Stimulated activated naive CD8-positive, alpha-beta T cell treated with anti-CD3 and anti-CD28 coated beads, Interleukin-15, amount 100 ng/mL, for 72 hours (primary cell): Measurements from ENCODE around the gene PPP3CB.
"Not testable (repeated sequence)": the region's sequence is repeated elsewhere in the genome, so short reads cannot be mapped to it uniquely, and the experiment has no call there.

Experiments
- ATAC-seq: fragments of 150-1000 bp; cut with Tn5 transposase; 2 replicates; pipeline ENCODE4 v1.10.0; 2021; ENCODE audit warnings: mild to moderate bottlenecking, moderate library complexity
- DNase-seq, 2 donors: peaks; one replicate each; pipeline ENCODE4 v3.0.0; 2021 to 2022
- H3K27ac Mint-ChIP-seq, 2 donors: one replicate each; pipeline ENCODE4 v1.8.0; 2022; ENCODE audit warnings: mild to moderate bottlenecking in 2 of 2, mixed read lengths in 2 of 2, moderate library complexity in 2 of 2
- H3K27me3 Mint-ChIP-seq: one replicate; pipeline ENCODE4 v1.8.0; 2022; ENCODE audit warnings: mixed read lengths
- H3K4me1 Mint-ChIP-seq: one replicate; pipeline ENCODE4 v1.8.0; 2022; ENCODE audit warnings: mild to moderate bottlenecking, mixed read lengths
- H3K4me3 Mint-ChIP-seq, 2 donors: one replicate each; pipeline ENCODE4 v1.8.0; 2022; ENCODE audit warnings: mild to moderate bottlenecking in 2 of 2, mixed read lengths in 2 of 2, moderate library complexity in 1 of 2
- H3K9me3 Mint-ChIP-seq, 2 donors: one replicate each; pipeline ENCODE4 v1.8.0; 2022; ENCODE audit warnings: mixed read lengths in 2 of 2

PPP3CB gene

DNA sequence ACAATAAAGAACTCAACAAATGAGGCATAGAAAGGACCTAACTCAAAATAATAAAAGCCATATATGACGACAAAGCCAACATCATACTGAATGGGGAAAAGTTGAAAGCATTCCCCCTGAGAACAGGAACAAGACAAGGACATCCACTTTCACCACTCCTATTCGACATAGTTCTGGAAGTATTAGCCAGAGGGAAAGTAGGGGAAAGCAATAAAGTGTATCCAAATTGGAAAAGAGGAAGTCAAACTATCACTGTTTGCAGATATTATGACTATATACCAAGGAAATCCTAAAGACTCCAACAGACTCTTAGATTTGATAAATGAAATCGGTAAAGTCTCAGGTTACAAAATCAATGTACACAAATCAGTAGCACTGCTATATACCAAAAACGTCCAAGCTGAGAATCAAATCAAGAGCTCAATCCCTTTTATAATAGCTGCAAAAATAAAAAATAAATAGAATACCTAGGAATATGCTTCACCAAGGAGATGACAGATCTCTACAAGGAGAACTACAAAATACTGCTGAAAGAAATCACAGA is 86.8 kb downstream of the PPP3CB start:
- peaks cover 41% of the 10 kb centered on the region for H3K4me1 Mint-ChIP-seq
- H3K9me3 Mint-ChIP-seq = no peaks in the 10 kb centered on the region
- H3K27me3 Mint-ChIP-seq = no peaks in the 10 kb centered on the region
- ATAC-seq = no peak
- DNase-seq = no peak
- H3K27ac Mint-ChIP-seq = no peak overlapping the region
- H3K4me3 Mint-ChIP-seq = peak overlapping the region in 1 of 2 donors; percentile 9

DNA sequence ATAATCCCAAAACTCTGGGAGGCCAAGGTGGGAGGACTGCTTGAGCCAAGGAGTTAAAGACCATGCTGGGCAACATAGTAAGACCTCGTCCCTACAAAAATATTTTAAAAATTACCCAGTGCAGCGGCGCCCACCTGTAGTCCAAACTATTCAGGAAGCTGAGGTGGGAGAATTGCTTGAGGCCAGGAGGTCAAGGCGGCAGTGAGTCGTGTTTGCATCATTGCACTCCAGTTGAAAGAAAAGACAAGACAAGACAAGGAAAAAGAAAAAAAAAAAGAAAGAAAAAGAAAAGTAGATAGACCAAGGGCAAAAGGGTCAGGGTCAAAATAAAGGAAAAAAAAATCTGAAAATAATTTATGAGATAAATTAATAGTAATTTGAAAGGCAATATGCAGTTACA is 87.8 kb downstream of the PPP3CB start:
- H3K4me1 Mint-ChIP-seq = peaks cover 49% of the 10 kb centered on the region

DNA sequence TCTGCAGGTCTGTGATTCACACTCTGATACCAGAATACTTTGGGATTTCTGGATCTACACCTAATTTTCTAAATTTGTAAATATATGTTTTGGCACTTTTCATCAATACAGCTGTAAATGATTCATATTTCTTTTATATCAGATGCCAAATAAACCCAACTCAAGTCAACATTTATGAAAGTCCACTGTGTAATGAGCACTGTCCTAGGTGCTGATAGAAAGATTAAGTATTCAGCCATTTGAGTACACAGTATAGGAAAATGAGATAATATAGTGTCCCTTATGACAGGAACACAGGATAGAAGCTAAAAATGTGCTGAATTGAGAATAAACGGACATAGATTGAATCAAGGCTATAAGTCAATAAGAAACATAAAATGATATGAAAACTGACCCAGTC is 88.3 kb downstream of the PPP3CB start:
- Mint-ChIP-seq H3K4me1 (peaks cover 55% of the 10 kb centered on the region), H3K4me3 (no peak overlapping the region), H3K27ac (no peak overlapping the region), H3K27me3 (no peaks in the 10 kb centered on the region), H3K9me3 (no peaks in the 10 kb centered on the region)
- DNase-seq = no peak
- no peak for ATAC-seq

More for the DNA sequence above, 87.8 kb downstream of the PPP3CB start:
- Mint-ChIP-seq H3K27ac (no peak overlapping the region), H3K9me3 (no peaks in the 10 kb centered on the region), H3K27me3 (no peaks in the 10 kb centered on the region), H3K4me3 (no peak overlapping the region)
- no peak for DNase-seq
- ATAC-seq = no peak

DNA sequence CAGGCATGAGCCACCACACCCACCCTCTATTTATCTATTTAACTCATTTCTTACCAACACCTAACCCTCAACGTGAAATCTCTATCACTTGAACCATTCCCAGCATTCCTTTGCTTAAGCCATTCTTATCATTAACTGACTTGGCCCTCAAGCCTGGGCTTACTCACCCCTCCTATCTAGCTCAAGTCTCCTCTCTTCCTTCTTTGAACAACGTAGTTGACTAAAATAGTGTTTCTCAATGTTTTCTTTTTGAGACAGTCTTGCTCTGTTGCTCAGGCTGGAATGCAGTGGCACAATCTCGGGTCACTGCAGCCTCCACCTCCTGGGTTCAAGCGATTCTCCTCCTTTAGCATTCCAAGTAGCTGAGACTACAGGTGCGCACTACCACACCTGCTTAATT is 89.0 kb downstream of the PPP3CB start:
- H3K9me3 Mint-ChIP-seq = no peaks in the 10 kb centered on the region
- DNase-seq (no peak), ATAC-seq (no peak)
- no peaks in the 10 kb centered on the region for H3K27me3 Mint-ChIP-seq
- H3K4me3 Mint-ChIP-seq = no peak overlapping the region
- peak overlapping the region in 1 of 2 donors; percentile 14 for H3K27ac Mint-ChIP-seq
- peaks cover 56% of the 10 kb centered on the region for H3K4me1 Mint-ChIP-seq

DNA sequence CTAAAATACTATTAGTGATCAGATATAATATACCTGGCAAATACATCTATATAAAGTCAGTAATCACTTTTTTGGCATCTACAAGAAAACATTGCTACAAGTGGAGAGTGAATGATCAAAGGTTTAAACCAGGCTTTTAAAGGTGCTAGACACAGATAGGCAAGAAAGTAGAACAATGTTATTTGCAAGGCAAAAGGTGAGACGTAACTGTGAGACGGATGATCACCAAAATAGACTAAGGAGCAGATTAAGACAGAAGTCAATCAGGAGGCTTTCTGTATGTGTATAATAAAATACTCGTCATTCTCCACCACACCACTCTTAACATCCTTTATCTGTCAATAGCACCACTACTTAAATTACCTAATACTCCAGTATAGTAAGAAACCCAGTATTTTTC is 90.3 kb downstream of the PPP3CB start:
- peaks cover 57% of the 10 kb centered on the region for H3K4me1 Mint-ChIP-seq
- H3K4me3 Mint-ChIP-seq = no peak overlapping the region
- H3K27ac Mint-ChIP-seq = no peak overlapping the region
- no peaks in the 10 kb centered on the region for H3K27me3 Mint-ChIP-seq
- ATAC-seq (no peak), DNase-seq (no peak)
- H3K9me3 Mint-ChIP-seq = no peaks in the 10 kb centered on the region

DNA sequence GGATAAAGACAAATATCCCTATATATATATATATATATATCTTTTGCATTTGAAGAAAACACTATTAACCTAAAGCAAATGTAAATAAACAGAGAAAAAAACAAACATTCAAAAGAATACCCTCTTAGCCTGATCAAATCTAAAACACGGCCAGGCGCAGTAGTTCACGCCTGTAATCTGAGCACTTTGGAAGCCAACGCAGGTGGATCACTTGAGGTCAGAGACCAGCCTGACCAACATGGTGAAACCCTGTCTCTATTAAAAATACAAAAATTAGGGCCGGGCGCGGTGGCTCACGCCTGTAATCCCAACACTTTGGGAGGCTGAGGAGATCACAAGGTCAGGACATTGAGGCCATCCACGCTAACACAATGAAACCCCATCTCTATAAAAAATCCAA is 91.1 kb downstream of the PPP3CB start:
- DNase-seq (no peak), ATAC-seq (no peak)
- Mint-ChIP-seq H3K27ac (no peak overlapping the region), H3K4me3 (no peak overlapping the region), H3K27me3 (no peaks in the 10 kb centered on the region), H3K4me1 (peaks cover 48% of the 10 kb centered on the region), H3K9me3 (no peaks in the 10 kb centered on the region)

DNA sequence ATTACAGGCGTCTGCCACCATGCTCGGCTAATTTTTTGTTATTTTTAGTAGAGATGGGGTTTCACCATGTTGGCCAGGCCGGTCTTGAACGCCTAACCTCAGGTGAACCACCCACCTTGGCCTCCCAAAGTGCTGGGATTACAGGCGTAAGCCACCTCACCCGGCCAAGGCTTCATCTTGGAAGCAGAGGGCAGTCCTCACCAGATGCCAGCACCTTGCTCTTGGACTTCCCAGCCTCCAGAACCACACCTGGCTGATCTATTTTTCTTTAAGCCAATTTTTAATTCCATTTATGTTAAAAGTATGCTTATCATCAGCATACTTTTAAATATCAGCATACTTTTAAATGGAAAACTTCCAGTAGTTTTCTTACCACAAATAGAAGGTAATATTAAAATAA is 94.2 kb downstream of the PPP3CB start:
- Mint-ChIP-seq H3K9me3 (no peaks in the 10 kb centered on the region), H3K4me3 (no peak overlapping the region), H3K27ac (peak overlapping the region in 1 of 2 donors; percentile 13), H3K4me1 (peaks cover 23% of the 10 kb centered on the region), H3K27me3 (no peaks in the 10 kb centered on the region)
- ATAC-seq (no peak), DNase-seq (no peak)

DNA sequence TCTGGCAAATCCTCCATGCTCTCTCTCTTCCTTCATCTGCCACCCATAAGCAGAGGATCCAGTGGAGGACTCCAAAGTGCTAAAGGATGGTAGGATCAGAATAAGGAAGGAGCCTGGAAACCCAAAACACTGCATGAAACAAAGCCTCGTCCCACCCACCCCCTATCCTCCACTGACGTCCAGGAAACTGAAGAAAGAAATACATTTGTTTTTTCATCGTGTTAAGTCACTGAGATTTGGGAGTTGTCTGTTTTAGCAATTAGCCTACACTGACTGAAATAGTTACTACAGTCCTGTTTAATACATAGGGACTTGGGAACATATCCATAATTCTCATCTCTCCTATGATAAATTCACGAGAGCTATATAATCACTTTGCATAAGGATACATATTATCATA is 96.8 kb downstream of the PPP3CB start:
- H3K4me3 Mint-ChIP-seq = no peak overlapping the region
- H3K27me3 Mint-ChIP-seq = no peaks in the 10 kb centered on the region
- no peak for ATAC-seq
- no peaks in the 10 kb centered on the region for H3K9me3 Mint-ChIP-seq
- H3K4me1 Mint-ChIP-seq = peaks cover 21% of the 10 kb centered on the region
- no peak overlapping the region for H3K27ac Mint-ChIP-seq
- DNase-seq = no peak

DNA sequence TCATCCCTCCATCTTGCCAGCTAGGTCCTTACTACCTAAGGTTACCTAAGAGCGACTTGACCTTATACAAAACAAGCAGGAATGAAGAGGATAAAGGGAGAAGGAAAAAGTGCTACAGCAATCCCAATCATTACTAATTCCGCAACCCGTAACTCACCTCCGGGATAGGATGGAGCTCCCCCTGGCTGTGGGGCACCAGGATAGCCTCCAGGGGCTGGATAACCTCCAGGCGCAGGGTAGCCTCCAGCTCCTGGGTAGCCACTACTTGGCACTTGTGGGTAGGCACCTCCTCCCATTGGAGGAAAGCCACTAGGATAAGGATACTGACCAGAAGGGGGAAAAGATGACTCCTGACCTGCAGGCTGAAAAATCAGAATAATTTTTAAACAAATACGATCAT is 97.8 kb downstream of the PPP3CB start:
- ATAC-seq (no peak), DNase-seq (no peak)
- Mint-ChIP-seq H3K9me3 (no peaks in the 10 kb centered on the region), H3K27me3 (no peaks in the 10 kb centered on the region), H3K4me3 (no peak overlapping the region), H3K4me1 (peaks cover 13% of the 10 kb centered on the region), H3K27ac (no peak overlapping the region)

DNA sequence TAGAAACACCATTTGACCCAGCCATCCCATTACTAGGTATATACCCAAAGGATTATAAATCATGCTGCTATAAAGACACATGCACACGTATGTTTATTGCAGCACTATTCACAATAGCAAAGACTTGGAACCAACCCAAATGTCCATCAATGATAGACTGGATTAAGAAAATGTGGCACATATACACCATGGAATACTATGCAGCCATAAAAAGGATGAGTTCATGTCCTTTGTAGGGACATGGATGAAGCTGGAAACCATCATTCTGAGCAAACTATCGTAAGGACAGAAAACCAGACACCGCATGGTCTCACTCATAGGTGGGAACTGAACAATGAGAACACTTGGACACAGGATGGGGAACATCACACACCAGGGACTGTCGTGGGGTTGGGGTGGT is 101.5 kb downstream of the PPP3CB start:
- not testable (repeated sequence) for ATAC-seq, H3K27ac Mint-ChIP-seq, H3K4me1 Mint-ChIP-seq

DNA sequence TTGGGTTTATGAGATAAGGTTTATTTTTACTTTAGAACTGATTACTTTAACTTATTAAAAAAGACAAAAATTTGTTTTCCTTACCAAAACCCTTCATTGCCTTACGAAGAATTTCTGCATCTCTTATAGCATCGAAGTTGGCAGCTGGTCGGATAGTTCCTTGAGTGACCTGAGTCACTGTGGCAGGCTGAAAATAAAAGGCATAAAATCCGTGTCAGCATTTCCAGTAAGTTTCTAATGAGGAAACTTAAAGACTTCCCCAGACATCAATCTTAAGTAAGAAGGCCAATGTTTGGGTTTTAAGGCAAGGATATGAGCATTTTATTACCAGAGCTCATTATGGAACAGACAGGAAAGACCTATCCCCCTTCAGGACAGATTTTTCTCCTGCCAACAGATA is 107.6 kb downstream of the PPP3CB start:
- Mint-ChIP-seq H3K27ac (no peak overlapping the region), H3K9me3 (no peaks in the 10 kb centered on the region), H3K4me1 (no peaks in the 10 kb centered on the region), H3K27me3 (no peaks in the 10 kb centered on the region), H3K4me3 (no peak overlapping the region)
- DNase-seq (no peak), ATAC-seq (no peak)

More for the DNA sequence above, 101.5 kb downstream of the PPP3CB start:
- H3K9me3 Mint-ChIP-seq, H3K27me3 Mint-ChIP-seq, H3K4me3 Mint-ChIP-seq, DNase-seq: not testable (repeated sequence)

DNA sequence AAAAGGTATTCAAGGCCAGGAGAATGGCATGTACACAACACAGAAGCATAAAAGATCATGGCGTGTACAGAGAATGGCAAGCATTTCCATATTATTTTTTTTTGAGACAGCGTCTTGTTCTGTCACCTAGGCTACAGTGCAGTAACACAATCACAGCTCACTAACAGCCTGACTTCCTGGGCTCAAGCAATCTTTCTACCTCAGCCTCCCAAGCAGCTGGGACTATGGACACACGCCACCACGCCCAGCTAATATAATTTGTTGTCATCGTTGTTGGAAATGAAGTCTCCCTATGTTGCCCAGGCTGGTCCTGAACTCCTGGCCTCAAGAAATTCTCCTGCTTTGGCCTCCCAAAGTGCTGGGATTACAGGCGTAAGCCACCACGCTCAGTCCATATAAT is 109.2 kb downstream of the PPP3CB start:
- DNase-seq (no peak), ATAC-seq (no peak)
- Mint-ChIP-seq H3K27ac (peak overlapping the region in 1 of 2 donors; percentile 22), H3K9me3 (no peaks in the 10 kb centered on the region), H3K4me1 (no peaks in the 10 kb centered on the region), H3K27me3 (no peaks in the 10 kb centered on the region), H3K4me3 (no peak overlapping the region)
